Stimulated activated CD4-positive, alpha-beta T cell treated with anti-CD3 and anti-CD28 coated beads, Interleukin-15, amount 100 ng/mL, for 48 hours (primary cell): ENCODE measurements around the gene CPN2.
A peak's percentile ranks its signal among the peaks of the same experiment; 100 is the strongest.

ENCODE experiments used
- DNase-seq, 2 donors: peaks; one replicate each; pipeline ENCODE4 v3.0.0-alpha.2; 2020; ENCODE audit warnings: low read depth in 2 of 2

Gene CPN2

GRCh38 chr3:194352667-194353246 lies 1.6 kb upstream of the CPN2 start:
- no peak for DNase-seq

DNA sequence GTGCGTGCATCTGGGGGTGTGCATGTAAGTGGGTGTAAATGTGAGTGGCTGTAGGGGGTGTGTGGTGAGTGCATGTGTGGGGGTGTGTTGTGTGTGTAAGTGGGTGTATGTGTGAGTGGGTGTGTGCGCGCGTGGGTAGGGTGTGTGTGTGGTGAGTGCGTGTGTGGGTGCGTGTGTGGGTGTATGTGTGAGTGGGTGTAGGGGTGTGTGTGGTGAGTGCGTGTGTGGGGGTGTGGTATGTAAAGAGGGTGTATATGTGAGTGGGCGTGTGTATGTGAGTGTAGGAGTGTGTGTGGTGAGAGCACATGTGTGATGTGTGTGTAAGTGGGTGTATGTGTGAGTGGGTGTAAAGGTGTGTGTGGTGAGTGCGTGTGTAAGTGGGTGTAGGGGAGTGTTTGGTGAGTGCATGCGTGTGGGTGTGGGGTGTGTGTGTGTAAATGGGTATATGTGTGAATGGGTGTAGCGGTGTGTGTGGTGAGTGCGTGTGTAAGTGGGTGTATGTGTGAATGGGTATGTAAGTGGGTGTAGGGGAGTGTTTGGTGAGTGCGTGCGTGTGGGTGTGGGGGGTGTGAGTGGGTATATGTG lies 916 bp upstream of the CPN2 start:
- no peak for DNase-seq

DNA sequence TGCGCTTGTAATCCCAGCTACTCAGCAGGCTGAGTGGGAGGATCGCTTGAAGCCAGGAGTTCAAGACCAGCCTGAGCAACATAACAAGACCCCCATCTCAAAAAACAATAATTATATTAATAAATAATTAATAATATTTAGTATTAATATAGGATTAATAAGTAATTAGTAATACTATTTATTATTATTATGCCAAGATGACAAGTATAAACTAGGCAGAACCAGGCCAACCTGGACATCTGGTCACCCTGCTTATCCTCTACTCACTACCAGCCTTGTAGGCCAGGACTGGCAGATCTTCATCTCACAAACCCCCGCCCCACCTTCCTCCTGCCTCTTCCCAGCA lies 429 bp downstream of the CPN2 start:
- DNase-seq, result no peak

GRCh38 chr3:194348354-194348753 lies 2.8 kb downstream of the CPN2 start:
- no peak for DNase-seq

DNA sequence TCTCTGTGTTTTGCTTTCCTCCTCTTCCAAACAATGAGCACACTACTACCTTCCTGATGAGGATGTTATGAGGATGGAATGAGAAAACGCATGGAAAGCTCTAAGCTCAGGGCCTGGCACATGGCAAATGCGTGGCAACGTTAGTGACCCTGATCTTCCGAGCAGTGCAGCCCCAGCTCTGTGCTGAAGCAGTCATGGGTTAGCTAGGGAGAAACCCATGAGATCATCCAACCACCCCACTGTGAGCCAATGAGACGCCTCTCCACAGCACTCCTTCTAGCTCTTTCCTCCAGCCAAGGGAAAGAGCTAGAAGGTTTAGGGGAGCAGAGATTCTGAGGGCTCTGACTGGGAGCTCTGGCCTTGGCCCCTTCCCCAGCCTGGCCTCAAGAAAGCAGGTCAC lies 4.5 kb downstream of the CPN2 start:
- DNase-seq, result no peak

- no peak for DNase-seq
Measured at GRCh38 chr3:194346035-194346434, 5.1 kb downstream of the CPN2 start.

DNA sequence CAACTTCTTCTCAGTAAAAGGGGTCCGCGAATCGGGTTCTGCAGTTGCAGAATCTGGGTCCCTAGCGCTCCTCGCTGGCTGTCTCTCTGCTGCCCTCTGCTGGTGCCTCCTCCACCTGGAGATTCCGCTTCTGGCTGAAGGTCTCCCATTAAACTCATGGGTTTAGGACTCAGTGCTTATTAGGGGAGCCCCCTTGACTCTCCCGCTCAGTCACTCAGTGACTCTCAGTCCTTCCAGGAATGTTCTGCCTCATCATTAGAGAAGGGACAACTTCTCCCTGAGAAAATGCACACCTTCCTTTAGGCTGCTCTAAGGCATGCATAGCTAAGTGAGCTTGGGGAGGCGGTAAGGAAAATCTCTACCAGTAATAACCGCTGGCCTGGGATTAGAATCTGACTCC lies 7.1 kb downstream of the CPN2 start:
- peak in 1 of 2 donors; percentile 63 for DNase-seq

DNA sequence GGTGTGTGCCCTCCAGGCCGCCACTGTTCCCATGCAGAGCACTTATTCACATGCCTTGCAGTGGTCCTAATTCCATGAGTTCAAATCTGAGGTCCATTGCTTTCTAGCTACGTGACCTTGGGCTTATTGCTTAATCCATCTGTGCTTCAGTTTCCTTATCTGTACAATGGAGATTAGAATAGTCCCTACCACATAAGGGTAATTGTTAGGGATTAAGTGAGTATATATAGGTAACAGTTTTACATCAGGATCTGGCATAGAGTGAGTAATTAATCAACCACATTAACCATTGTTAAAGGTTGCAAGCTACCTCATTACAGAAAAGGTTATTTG lies 7.6 kb downstream of the CPN2 start:
- no peak for DNase-seq

DNA sequence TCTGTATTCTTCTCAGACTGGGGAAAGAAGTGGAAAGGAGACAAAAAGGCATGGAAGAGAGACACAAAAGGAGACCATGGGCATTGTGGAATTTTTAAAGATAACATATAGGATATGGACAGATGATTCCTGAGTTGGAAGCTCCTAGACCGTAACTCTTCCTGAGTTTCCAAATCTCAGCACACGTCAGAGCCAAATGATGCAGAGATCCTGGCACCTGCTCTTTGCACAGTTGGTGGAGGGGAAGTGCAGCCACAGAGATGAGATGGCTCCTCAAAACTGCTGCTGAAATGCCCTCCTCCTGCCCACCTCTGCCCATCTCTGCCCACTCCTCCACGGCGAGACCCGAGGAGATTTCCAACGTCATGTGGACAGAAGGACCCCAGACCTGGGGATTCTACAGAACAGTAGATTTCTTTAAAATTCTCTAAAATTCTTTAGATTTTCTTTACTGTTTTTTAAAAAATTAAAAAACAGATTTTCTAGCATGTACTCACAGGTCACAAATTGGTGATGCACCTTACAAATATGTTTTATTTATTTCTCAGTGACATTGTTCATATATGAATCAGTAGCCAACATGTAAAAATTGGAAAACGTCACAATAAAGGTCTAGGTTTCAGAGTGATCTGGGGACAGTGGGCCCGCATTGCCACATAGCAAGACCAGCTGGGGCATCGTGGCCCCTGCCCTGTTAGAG lies 8.1 kb downstream of the CPN2 start:
- no peak for DNase-seq

DNA sequence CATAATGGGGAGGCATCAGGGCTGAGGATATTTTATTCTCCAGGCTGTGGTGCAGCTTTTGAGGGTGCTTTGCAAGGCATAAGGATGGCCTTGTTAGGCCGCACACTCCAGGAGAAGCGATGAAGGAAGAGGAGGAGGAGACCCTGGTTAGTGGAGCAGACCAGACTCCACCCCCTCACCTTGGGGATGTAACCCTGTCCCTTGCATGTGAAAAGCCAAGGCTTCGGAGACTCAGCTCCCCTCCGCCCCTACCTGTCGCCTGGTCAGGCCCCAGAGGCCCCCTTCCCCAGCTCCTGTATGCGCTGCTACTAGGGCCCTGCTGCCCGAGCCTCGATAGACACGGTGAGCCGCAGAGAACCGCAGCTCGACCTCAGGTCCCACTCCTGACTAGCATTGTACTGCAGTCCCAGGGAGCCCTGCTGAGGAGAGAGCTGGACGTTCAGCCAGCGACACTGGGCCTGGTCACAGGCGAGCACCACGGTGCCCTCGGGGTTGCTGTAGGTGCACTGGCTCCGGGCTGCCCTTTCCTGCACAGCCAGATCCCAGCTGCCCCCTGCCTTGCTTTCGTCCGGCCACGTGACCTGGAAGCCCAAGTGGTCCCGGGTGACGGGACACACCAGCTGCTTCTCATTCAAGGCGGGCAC lies 10.2 kb downstream of the CPN2 start:
- no peak for DNase-seq

DNA sequence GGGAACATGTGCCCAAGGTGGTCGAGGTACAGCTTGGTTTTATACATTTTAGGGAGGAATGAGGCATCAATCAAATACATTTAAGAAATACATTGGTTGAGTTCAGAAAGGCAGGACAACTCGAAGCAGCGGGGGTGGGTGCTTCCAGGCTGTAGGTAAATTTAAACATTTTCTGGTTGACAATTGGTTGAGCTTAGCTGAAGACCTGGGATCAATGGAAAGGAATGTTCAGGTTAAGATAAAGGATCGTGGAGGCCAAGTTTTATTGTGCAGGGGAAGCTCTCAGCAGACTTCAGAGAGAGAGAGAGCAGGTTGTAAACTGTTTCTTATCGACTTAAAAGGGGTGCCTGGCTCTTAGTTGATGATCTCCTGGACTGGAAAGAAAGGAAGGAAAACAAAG lies 11.3 kb downstream of the CPN2 start:
- DNase-seq, result no peak

GRCh38 chr3:194339356-194339755 lies 11.8 kb downstream of the CPN2 start:
- DNase-seq, result no peak

- DNase-seq, result no peak
Measured at GRCh38 chr3:194337965-194338753, 13.0 kb downstream of the CPN2 start.

GRCh38 chr3:194336601-194337355 lies 14.3 kb downstream of the CPN2 start:
- no peak for DNase-seq

- no peak for DNase-seq
Measured at GRCh38 chr3:194333981-194334320, 17.2 kb downstream of the CPN2 start.

DNA sequence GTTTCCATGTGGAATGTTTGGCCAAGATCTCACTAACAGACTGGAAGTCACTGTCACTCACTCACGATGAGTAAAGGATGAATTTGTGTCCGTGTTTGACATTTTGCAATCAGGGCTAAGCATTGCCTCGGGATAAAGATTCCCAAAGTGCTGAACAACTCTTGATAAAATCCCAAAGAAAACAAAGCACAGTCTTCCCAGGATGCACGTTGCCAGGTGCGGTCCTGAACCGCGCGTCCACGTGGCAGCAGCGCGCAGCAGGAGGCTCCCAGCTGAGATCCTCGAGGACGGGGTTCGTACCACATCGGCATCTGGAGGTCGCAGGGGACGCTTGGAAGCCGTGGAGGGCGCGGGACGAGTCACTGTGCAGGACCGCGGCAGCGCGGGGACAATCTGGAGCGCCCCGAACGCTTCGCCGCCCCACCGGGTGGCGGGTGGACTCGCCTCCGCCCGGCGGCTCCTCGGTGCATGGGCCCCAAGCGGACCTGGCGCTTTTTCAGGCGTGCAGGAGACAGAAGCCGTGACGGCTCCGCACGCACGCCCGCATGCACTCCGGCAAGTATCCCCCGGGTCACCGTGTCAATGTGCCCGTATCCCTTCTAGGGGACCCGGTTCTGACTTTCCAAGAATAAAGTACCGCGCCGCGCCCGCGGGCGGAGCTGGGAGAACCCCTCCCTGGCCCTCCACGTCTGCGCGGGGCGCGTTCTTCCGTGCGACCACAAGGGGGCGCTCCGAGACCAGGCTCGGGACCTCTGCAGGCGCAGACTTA lies 17.7 kb downstream of the CPN2 start:
- peak; percentile 72 to 87 for DNase-seq

DNA sequence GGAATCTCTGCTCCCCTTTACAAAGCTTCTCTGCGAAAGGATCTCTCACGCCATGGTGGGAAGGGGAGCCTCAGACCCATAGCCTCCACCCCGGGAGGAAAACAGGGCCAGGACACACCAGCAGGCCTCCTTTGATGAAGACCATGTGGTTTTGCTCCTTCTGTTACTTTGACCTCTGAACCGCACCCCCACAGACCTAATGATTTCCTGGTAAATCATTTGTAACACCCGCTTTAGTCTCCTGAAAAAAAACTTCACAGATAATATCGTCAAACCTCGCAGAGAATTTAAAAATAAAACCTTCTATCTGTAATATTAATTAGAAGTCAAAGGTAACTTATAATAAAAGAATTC lies 18.3 kb downstream of the CPN2 start:
- DNase-seq, result no peak

- DNase-seq, result no peak
Measured at GRCh38 chr3:194330579-194330978, 20.5 kb downstream of the CPN2 start.

DNA sequence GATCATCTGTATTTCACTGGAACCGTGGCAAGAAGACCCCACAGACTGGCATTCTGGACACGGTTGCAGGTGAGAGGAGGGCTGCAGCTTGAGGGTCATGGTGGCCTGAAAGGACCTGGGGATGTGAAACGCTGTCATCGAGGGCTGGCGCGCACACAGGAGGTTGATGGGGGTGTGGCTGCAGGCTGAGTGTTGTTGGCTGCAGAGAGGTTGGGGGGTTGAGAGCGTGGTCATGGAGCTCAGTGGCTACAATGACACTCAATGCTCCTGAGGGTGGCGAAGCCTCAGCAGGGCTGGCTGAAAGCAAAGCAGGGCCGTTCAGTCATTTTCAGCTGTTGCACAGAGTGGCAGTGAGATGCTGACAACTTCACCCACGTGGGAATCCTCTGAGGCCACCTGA lies 21.0 kb downstream of the CPN2 start:
- DNase-seq, result no peak

DNA sequence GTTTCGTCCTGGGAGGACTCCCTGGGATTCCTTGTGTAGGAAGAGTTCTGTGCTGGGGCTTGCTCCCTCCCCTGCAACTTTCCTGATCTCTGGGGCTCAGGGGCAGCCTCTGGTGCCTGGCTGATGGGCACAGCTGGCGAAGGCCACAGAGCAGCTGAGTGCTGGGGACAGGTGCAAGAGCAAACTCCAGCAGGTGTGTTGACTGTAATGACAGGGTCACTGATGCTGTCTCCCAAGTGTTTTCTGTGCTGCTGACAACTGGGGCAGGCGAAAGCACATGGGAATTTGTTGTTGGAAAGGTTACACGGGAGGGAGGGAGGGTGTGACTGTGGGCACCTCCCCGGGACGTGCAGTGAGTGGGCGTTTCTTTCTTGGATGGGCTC lies 21.6 kb downstream of the CPN2 start:
- DNase-seq, result no peak

DNA sequence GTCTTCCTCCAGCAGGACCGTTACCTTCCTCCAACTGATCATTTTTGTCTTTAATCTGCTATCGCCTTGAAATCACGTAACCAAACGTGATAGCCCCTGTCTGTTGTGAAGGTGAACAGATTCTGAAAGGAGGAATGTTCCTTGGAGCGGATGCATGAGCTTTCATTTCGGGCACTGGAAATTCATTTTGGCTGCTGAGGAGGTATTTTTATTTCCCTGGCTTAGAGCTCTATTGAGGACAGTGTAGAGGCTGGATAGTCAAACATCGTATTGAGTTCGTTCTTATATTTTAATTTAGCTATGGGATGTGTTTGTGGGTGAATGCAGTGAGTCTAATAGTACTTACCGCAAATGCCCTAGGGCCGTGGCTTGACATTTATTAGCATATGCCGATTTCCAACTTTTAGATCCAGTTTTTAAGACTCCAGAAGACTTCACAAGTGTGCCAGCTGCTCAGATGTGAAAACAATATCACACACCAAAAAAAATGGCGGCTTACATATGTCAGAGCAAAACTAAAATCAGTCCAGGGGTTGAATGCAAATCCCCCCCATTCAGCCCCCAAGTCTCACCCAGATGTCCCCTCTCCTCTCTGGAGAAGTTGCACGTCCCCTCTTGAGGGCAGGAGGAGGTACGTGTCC lies 22.1 kb downstream of the CPN2 start:
- no peak for DNase-seq
